Hematopoietic multipotent progenitor cell treated with erythropoietin and hydrocortisone succinate and interleukin-3 and kit ligand, for 6 days (in vitro differentiated cells): ENCODE measurements around the gene MBTPS1.
A peak's percentile ranks its signal among the peaks of the same experiment; 100 is the strongest.

ENCODE experiments used
- DNase-seq: peaks from one replicate; pipeline ENCODE4 v3.0.0-alpha.2; 2015

The MBTPS1 gene

DNA sequence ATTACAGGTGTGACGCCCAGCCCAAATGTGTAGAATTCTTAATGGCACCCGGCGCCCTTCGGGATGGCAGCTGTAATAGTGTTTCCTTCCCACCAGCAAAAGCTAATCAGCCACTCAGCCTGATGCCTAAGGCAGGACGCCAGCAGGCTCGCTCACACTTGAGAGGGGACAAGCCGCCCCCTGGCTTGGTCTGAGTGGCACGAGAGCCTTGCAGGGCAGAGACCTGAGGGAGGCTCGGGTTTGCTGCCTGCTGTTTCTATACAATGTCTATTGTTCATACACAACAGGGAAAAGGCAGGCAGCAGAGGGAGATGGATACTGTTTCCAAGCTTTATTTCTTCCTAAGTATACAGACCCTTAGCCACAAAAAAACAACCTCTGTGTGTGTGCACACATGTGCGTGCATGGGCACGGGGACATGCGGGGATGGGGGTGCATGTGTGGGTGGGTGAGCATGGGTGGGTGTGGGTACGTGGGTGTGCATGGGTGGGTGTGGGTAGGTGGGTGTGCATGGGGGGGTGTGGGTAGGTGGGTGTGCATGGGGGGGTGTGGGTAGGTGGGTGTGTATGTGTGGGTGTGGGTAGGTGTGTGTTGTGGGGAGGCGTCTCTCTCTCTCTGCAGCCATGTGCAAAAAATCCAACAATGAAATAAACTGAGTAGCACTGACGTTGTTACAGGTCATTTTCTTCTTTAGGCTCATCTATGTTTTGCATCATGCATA lies 84.1 kb downstream of the MBTPS1 start:
- no peak for DNase-seq

GRCh38 chr16:84031556-84031955 lies 85.2 kb downstream of the MBTPS1 start:
- no peak for DNase-seq

DNA sequence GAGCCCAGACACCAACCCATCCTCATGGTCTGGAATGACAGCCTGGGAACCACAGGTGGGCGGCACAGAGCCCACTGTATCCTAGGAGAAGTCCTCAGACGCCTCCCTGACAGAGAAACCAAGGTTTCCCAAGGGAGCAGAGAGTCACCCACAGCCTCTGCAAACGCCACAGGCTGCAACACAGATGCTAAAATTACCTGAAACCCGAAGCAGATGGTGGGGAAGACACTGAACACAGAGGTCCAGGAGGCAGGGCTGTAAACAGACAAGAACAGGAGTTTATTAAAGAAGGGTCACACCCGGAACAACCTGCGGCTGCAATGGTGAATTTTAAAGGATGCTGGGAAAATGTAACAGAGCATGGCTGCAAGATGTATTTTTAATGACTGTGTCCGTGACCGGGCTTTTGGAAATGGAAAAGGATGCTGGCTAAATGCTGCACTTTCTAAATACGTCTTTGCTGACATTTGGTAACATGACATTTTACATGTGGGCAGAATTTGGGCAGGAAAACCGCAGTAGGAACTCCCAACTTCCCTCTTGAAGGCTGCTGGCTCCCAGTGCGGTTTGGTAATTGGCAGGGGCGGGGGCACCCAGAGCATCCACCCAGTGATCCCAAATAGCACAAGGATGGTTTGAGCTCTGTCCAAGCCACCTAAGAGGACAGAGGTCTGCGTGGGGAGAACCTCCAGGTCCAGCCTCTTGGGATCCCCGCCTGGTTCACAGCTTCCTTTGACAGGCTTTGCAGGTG lies 87.3 kb downstream of the MBTPS1 start:
- DNase-seq: no peak

GRCh38 chr16:84027625-84028024 lies 89.1 kb downstream of the MBTPS1 start:
- no peak for DNase-seq

GRCh38 chr16:84026606-84027005 lies 90.1 kb downstream of the MBTPS1 start:
- no peak for DNase-seq

DNA sequence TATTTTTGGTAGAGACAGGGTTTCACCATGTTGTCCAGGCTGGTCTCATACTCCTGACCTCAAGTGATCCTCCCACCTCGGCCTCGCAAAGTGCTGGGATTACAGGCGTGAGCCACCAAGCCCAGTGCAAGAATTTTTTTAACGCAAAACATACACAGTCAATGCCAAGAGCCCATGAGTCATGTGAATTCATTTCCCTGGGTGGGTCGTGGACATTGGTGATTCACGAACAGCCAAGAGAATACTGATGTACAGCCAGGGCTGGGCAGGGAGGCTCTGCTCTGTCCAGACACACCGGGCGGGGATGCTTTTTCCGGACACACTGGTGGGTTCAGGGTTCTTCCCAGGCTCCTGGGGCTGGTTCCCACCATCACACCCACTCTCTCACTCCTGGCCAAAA lies 91.9 kb downstream of the MBTPS1 start:
- no peak for DNase-seq

GRCh38 chr16:84022644-84023043 lies 94.1 kb downstream of the MBTPS1 start:
- no peak for DNase-seq

GRCh38 chr16:84021488-84021887 lies 95.3 kb downstream of the MBTPS1 start:
- no peak for DNase-seq

GRCh38 chr16:84020353-84020752 lies 96.4 kb downstream of the MBTPS1 start:
- no peak for DNase-seq

GRCh38 chr16:84018710-84019109 lies 98.0 kb downstream of the MBTPS1 start:
- no peak for DNase-seq

GRCh38 chr16:84016477-84016876 lies 100.3 kb downstream of the MBTPS1 start:
- no peak for DNase-seq

- no peak for DNase-seq
These were observed 101.3 kb downstream of the MBTPS1 start for GRCh38 chr16:84015399-84015798.

DNA sequence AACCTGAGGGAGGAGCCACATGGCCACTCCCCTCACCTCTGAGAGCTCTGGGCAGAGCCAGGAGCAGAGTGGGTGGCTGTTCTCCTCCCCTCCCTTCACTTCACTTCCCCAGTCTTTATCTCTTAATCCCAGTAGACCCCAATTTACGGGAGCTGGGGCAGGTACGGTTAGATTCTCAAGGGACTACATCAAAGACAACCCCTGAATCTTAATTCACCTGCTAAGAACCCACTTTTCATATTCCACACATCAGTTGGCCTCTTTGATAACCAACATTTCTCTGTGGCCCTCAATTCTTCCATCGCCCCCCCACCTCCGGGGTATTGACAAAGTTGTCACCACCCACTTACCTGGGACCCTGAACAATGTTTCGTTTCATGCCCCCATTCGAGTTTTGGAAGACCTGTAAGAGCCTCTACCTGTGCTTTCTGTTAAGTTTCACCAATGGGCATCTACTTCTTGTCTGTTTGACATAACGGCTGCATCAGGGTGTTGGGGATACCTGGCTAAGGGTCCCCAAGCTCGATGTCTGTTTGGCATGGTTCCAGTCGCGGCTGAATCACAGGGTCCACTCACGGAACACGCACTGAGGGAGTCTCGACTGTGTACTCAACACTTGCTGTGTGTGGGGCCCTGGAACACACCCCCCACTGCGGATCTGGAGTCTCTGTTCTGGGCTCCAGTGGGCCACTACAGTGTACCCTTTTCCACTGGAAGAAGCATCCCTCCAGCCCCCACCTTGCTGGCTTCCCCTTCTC lies 102.0 kb downstream of the MBTPS1 start:
- DNase-seq: no peak

GRCh38 chr16:84013787-84014569 lies 102.8 kb downstream of the MBTPS1 start:
- peak; percentile 97 for DNase-seq

GRCh38 chr16:84009282-84009681 lies 107.5 kb downstream of the MBTPS1 start:
- no peak for DNase-seq

DNA sequence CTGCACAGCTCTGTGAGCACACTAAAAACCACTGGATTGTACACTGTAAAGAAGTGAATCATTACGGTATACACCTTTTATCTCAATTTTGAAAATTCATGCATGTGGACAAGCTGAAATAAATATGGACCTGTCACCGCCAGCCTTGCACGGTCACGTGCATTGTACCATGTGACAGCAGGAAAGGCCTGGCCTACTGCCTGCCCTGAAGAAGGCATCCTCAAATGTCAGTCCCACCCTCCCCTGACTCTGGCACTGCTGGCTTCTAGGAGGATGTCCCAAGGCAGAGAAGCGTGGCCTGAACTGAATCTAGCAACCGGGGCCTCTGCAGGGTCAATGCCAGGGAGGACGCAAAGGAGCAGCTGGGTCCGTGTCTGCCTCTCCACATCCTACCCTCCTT lies 108.8 kb downstream of the MBTPS1 start:
- DNase-seq: no peak

- DNase-seq: no peak
These were observed 109.2 kb downstream of the MBTPS1 start for GRCh38 chr16:84007520-84007919.

GRCh38 chr16:84005391-84005790 lies 111.4 kb downstream of the MBTPS1 start:
- no peak for DNase-seq

DNA sequence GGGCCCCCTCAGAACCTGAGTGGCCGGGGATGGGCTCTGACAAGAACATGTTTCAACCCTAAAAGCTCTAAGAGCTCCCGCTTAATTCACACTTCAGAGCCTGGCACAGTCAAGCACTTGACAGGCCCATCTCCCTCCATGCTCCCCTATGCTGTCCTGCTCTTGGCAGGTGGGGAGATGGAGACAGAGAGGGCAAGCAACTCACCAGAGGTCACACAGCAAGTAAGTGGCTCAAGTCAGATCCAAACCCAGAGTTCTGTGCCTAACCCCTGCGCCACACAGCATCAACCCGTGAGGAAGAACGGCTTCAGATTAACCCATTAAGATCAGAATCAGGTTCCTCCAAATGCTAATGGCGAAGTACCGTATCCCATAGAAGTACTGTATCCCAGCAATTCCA lies 112.3 kb downstream of the MBTPS1 start:
- no peak for DNase-seq
